HG02884 (cell line): ENCODE data around the gene CEL.
"Not testable (repeated sequence)": the region's sequence is repeated elsewhere in the genome, so short reads cannot be mapped to it uniquely, and the experiment has no call there.

ENCODE experiments used
- ATAC-seq: cut with Tn5 transposase; IDR thresholded peaks from one replicate; pipeline ENCODE4 v1.9.1; 2021; ENCODE audit warnings: mild to moderate bottlenecking, moderate library complexity; ENCODE audit not compliant: unreplicated experiment

Gene CEL

DNA sequence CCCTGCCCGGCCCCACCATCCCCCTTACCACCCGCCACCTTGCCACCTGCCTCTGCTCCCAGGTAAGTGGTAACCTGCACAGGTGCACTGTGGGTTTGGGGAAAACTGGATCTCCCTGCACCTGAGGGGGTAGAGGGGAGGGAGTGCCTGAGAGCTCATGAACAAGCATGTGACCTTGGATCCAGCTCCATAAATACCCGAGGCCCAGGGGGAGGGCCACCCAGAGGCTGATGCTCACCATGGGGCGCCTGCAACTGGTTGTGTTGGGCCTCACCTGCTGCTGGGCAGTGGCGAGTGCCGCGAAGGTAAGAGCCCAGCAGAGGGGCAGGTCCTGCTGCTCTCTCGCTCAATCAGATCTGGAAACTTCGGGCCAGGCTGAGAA lies at the start of gene CEL:
Gene CEL, plus strand, starts transcription at position 218 of the 382 bp plus-strand sequence. Its CDS starts 22 bp downstream, at position 240.
- ATAC-seq, result not testable (repeated sequence)

GRCh38 chr9:133014696-133015095 lies 47.1 kb upstream of the CEL start:
- ATAC-seq, result no peak

DNA sequence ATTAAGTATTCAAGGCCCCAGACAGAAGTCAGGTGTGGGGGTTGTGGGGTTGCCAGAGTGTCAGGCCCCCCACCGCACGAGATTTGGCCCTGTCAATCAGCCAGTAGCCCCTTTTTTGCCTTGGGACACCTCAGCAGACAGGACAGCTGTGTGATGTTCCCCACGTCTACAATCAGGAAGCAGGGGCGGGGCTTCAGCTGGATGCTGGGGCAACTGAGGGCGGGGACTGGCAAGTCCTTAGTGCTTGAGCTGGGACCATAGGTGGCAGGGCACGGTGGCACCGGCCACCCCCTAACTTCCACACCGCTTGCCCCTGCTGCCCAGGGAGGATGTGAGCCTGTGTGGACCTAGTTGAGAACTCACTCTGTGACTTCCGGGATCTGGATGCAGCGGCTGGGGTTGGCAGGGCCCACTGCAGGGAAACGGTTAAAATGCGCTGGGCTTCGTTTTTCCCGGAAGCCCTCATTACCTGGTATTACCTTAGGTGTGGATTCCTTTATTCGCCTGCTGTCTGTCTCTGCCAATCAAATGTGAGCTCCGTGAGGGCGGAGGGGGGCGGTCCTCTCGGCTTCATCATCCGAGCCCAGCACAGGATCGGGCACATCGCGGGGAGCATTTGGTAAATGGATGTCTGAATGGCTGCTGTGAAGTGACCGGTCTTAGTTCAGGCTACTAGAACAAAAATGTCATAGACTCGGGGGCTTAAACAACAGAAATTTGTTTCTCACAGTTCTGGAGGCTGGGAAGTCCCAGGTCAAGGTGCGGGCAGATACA lies 38.5 kb upstream of the CEL start:
- no peak for ATAC-seq

DNA sequence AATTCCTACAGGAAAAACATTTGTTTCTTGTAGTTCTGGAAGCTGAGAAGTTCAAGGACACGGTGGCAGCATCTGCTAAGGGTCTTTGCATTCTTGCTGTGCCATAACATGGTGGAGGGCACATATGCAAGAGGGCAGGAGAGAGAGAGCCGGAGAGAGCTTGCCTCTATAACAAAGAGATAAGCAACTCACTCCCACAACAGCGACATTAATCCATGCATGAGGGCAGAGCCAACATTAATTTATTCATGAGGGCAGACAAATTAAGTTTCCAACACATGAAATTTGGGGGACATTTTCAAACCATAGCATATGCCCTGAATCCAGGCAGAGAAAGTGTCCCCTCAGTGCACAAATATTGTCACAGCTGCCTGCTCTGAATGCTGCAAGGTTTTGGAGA lies 35.4 kb upstream of the CEL start:
- no peak for ATAC-seq

GRCh38 chr9:133027134-133027533 lies 34.6 kb upstream of the CEL start:
- no peak for ATAC-seq

DNA sequence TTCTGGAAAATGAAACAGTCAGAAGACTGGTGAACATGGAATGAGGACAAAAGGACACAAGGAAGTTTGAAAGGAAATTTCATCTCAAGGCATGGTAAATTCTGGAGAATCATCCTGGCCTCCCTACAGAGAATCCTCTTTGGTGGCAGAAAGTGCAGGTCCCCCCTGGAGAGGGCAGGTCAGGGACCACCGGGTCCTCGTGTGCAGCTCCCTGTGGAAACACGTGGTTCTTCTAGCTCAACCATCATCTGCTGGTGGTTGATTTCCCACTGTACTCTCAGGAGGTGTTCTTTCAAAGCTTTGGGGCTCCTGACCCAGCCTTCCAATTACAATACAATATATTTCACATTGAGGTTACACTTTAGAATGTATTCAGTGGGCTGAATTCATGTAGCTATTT lies 33.6 kb upstream of the CEL start:
- ATAC-seq, result no peak

DNA sequence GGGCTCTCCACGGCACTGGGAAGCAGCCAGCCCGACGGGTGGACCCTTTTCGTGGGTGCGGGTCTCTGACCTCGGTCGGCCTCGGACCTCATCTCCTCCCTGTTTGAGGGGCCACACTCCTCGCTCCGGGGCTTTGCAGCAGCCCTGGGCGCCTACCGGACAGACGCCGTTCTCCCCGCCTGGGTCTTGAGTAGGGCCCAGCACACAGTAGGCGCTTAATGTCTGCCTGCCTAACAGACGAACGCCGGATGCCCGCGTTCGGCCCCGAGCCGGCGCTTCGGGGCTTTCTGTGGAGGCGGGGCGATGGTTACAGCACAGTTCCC lies 31.8 kb upstream of the CEL start:
- ATAC-seq, result no peak

GRCh38 chr9:133030317-133031129 lies 31.3 kb upstream of the CEL start, which contains the start of gene GTF3C5:
TSS of gene GTF3C5 (plus strand) at chr9:133030997. CDS start at chr9:133031012, 15 bp downstream.
- ATAC-seq, result peak; percentile 95

- no peak for ATAC-seq
Measured at GRCh38 chr9:133031130-133031422, 30.7 kb upstream of the CEL start.

GRCh38 chr9:133031496-133031911 lies 30.3 kb upstream of the CEL start:
- ATAC-seq, result no peak

DNA sequence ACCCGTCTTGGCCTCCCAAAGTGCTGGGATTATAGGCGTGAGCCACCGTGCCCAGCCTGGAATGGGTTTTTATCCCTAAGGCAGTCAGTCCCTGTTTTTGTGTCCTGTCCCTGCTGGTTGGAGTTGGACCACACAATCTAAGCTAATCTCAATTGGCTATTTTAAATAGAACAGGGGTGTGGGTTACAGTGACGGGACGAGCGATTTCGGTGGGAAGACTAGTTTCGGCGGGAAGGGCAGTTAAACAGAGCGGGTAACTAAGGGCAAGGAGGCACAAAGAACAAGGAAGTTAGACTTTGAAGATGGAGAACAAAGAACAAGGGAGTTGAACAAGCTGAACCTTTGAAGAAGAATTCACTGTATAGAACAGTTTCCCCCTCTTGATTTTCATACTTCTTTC lies 29.6 kb upstream of the CEL start:
- ATAC-seq, result no peak

DNA sequence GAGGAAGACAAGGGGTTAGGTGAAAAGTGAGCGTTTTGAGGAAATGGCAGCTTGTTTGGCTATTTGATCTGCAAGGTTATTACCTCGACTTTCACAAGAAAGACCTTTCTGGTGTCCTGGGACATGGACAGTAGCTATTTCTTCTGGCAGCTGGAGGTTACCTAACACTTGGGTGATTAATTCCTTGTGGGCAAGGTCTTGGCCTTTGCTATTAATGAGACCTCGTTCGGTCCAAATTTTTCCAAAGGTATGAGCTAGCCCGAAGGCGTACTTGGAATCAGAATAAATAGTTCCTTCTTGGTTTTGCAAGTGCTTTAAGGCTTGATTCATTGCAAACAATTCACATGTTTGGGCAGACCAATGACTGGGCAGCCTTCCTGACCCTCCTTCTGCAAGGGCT lies 26.1 kb upstream of the CEL start:
- ATAC-seq, result no peak

GRCh38 chr9:133037775-133038515 lies 23.8 kb upstream of the CEL start:
- no peak for ATAC-seq

DNA sequence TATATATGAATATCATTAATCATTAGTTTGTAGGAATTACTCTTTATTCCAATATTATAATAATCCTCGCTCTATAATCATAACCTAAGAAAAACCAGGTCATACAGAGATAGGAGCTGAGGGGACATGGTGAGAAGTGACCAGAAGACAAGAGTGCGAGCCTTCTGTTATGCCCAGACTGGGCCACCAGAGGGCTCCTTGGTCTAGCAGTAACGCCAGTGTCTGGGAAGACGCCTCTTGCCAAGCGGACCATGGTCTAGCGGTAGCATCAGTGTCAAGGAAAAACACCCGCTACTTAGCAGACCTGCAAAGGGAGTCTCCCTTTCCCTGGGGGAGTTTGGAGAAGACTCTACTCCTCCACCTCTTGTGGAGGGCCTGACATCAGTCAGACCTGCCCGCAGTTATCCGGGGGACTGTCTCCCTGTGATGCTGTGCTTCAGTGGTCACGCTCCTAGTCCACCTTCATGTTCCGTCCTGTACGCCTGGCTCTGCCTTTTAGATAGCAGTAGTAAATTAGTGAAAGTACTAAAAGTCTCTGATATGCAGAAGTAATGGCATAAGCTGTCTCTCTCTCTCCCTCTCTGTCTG lies 20.8 kb upstream of the CEL start:
- ATAC-seq, result not testable (repeated sequence)

GRCh38 chr9:133041958-133042357 lies 19.8 kb upstream of the CEL start:
- ATAC-seq, result no peak

DNA sequence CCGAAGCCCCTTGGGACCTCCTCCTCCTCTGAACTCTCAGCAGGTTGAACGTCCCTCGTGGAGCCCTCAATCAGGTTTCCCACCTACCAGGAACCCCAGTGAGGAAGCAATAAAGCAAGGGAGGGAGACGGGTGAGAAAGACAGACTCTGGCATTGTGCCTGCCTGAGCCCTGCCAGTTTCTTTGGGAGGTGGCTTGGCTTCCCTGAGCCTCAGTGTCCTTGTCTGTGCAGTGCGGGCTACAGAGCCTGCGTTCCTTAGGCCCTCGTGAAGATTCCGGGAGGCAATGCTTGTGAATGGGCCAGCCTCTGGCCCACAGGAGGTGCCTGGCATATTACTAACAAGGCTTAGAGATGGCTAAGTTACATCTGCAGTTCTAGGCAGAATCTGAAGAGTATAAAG lies 19.1 kb upstream of the CEL start:
- ATAC-seq, result no peak

DNA sequence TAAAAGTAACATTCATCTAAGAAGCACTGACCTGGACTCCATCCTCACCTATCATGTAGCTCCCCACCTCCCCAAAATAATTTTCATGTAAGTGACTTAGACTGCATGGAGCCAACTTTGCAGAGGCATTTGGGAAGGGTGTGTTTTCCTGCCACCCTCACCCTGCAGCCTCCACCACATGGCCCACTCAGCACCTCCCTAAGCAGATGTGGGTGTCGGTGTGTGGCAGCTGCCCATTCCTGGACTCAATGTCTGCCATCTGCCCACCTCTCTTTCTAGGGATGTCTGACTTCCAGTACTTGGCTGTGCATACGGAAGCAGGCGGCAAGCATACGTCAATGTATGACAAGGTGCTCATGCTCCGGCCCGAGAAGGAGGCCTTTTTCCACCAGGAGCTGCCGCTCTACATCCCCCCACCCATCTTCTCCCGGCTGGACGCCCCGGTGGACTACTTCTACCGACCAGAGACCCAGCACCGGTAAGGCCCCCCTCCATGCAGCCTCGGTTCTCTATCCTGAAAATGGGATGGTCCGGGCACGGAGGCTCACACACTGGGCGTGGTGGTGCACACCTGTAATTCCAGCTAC lies 18.2 kb upstream of the CEL start:
- no peak for ATAC-seq

GRCh38 chr9:133044125-133044524 lies 17.7 kb upstream of the CEL start:
- ATAC-seq, result no peak

- ATAC-seq, result no peak
Measured at GRCh38 chr9:133044661-133045060, 17.1 kb upstream of the CEL start.

DNA sequence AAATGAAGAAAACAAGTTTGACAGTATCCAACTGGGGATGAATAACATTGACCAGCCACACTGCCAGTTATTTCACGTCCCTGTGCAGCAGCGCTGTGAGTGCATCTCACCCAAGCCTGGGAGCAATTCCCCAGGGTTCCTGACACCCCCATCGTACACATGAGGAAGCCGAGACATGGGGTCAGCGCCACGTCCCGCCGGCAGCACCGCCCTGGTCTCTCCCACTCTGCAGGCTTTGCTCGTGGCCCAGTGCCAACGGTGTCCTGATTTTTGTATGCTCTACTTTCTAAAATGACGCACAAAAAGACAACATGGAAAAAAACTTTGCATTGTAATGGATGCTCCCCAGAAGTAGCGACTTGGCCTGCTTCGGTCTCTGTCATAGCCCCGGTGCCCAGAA lies 16.6 kb upstream of the CEL start:
- ATAC-seq, result no peak
